GM19452 (cell line): Measurements from ENCODE around the gene PHF21B.

Source experiments
- ATAC-seq: cut with Tn5 transposase; IDR thresholded peaks from one replicate; pipeline ENCODE4 v1.9.1; 2021; ENCODE audit not compliant: unreplicated experiment

PHF21B gene

DNA sequence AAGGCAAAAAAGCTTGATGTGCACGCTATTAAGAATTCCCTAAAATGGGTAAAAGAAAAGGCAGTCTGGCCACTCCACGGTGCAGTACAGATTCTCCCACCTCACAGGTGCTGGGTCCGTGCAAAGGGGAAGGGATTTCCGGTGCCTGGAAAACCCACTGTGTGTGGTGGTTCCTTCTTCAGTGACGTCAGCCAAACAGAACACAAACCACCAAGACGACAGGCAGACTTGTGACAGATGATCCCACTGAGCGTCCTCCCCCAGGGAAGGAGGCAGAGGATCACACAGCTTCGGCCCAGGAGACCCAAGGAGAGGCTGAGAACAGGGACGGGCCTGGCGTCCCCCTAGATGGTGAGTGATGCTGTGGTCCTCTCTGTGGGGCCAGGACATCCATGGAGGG lies 18.6 kb downstream of the PHF21B start:
- no peak for ATAC-seq

DNA sequence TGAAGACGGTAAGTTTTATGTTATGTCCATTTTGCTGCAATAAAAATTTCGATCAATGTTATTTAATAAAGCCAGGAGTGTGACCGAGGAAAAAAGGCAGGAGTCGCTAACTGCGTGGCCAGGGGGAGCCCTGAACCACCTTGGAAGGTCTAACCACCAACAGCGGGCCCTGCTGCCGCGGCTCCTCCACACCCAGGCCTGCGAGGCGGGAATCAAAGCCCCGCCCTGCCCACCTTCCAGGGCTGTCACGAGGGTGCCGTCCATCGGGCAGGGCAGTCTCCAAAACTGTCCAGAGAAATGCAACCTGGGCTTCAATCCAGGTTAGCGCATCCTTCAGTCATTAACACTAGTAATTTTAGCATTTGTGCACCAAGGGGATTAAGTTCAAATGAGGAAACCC lies 19.0 kb downstream of the PHF21B start:
- no peak for ATAC-seq

DNA sequence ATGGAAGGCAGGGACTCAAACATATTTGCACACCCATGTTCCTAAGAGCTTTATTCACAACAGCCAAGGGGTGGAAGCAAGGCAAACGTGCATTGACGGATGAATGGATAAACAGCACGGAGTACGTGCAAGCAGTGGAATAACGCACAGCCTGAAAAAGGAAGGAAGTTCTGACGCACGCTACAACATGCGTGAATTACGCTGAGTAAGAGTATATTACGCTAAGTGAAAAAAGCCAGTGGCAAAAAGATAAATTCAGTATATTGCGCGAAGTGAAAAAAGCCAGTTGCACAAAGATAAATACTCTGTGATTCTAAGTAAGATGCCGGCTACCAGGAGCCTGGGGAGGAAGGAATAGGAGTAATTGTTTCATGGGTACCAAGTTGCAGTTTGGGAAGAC lies 19.5 kb downstream of the PHF21B start:
- ATAC-seq = no peak

DNA sequence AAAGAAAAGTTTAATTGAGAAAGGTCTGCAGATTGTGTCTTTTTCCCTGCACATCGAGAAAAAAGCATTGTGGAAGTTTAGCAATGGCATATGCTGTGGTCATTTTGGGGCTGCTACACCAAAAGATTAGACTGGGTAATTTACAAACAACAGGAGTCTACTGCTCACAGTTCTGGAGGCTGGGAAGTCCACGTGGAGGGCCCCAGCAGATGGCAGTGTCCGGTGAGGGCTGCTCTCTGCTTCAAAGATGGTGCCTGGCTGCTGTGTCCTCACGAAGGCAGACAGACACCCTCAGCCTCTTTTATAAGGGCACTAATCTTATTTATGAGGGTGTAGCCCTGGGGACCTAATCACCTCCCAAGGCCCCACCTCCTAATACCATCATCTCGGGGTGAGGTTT lies 21.1 kb downstream of the PHF21B start:
- no peak for ATAC-seq

DNA sequence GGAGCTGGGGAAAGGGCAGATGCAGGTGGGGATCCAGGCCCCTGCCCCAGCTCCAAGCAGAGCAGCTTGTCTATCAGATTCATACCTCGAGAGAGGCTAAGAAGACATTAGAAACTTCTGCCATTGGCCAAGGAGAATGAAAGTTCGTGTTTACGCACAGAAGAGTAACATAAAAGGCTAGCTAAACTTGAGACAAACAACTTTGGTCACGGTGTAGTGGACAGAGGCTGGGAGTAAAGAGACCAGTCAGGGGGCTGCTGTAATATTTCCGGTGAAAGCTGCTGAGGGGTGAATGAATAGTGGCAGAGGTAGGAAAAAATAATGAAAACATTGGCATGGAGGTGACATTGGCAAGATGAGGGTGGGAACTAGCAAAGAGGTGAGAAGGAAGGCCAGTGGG lies 22.9 kb downstream of the PHF21B start:
- no peak for ATAC-seq

DNA sequence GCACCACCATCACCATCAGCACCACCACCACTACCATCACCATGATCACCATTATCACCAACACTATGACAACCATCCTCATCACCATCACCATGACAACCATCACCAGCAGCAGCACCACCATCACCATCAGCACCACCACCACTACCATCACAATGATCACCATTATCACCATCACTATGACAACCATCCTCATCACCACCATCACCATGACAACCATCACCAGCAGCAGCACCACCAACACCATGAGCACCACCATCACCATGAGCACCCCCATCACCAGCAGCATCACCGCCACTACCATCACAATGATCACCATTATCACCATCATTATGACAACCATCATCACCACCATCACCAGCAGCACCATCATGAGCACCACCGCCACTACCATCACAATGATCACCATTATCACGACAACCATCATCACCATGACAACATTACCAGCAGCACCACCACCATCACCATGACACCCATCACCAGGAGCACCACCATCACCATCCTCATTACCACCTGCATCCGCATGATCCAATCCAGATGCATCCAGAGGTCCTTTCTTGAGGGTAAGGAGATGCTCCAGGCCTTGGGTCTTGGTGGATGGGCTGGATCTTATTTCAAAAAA lies 23.8 kb downstream of the PHF21B start:
- ATAC-seq = no peak

DNA sequence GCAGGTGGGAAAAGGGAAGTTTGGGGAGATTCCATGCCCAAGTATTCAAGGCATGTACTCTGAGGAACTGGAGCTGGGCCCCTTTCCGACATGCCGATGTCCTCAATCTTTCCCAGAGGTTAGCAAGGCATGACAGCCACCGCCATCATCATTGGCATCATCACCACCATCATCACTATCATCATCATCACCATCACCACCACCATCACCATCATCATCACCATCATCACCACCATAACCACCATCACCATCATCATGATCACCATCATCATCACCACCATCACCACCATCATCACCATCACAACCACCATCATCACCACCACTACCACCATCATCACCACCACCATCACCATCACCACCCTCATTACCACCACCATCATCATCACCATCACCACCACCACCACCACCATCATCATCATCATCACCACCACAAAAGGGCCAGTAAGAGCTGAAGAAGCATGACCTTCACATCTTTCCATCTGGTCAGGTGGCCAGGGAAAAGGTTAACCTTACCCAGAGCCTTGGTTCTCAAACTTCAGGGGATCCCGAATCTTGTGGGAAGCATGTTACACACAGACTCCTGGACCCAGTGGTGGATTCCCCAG lies 25.8 kb downstream of the PHF21B start:
- ATAC-seq = no peak

DNA sequence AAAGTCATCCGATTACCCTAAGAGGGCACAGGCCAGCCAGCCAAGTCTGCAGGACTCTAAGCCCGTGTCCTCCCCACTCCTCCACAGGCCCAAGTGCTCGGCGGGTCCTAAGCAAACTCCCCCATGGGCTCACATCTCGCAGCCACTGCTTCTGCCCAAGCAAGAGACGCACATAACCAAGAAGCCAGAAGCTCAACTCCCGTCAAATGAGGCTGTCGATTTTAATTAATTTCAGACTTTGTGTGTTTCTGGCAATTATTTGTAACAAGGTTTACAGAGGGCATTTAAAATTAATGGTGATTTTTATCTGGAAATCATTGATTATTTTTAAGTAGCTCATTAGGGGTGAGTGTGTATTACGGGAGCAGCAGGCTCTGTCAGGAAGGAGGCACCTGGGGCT lies 27.4 kb downstream of the PHF21B start:
- no peak for ATAC-seq

DNA sequence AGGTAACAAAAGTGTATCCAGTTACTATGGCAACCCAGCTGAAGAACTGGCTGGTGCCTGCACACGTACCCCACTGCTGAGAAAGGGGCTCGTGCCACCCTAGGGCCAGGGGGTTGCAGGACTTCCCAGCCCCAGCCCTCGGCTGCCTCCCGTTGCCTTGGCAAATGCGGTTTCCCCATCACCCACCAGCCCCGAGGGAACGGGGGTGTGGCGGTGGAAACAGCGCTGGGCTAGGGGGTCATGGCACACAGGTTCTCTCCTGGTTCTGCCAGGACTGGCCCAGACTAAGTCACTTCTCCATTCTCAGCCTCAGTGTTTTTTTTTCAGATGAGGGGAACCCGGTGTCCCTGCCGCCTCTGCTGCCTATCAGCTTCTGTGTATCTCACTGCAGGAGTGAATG lies 27.9 kb downstream of the PHF21B start:
- ATAC-seq = no peak

DNA sequence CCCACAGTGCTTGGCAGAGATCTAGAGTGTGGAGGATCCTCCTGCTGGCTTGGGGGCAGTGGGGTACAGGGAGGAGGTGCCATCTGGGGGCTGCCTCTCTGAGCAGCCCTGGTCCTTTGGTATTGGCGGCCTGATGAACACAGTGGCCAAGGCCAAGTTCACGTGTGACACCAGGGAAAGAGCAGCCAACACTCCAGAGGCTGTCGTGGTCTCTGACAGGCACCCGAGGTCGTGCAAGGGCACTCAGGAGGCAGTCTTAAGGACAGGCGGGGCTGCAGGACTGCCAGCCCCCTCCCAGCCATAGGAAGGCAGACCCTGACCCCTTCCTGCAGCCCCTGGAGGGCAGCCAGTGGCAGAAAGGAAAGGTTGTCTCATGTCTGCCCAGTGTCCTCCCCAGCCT lies 30.7 kb downstream of the PHF21B start:
- no peak for ATAC-seq

DNA sequence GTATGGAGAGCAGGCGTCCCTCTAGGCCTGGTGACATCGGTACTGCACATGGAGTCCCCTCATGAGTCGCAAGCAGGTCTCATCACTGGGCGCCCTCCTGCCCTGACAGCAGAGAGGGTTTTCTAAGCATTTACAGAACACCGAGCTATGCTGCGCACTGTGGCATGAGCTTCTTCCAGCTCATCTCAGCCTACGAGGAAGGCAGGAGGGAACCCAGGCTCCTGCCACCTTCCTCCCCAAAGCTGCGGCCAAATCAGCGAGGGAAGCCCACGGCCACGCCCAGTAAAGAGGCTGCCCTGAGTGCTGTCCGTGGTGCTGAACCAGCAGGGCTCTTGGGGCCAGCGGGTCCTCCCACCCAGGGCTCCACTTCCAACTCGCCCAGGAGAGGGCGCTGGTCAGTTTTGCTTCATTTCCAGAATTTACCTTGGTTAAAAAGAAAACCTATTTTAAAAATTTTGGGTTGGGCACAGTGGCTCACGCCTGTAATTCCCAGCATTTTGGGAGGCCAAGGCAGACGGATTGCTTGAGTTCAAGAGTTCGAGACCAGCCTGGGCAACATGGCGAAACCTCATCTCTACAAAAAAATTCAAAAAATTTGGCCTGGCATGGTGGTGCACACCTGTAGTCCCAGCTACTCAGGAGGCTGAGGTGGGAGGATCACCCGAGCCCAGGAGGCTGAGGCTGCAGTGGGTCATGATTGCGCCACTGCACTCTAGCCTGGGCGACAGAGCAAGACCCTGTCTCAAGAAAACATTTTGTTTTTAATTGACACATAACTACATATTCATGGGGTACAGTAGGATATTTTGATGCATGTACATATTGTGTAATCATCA lies 34.2 kb downstream of the PHF21B start:
- ATAC-seq = no peak

DNA sequence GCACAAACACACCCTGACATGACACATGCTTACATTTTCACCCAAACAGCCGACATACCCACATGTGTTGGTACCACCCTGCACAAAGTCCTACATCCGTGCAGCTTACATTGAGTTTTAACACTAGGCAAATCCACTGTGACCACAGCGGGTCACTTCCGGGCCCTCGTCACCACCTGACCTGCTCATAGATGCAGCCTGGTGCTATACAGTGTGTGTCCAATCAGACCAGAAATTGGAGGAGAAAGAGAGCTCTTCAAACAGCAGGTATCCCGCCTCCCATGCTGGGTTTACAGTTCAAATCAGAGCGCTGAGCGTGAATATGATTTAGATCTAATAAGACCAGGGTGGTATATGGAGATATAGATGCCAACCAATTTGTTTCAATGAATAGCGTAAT lies 35.4 kb downstream of the PHF21B start:
- ATAC-seq = no peak

DNA sequence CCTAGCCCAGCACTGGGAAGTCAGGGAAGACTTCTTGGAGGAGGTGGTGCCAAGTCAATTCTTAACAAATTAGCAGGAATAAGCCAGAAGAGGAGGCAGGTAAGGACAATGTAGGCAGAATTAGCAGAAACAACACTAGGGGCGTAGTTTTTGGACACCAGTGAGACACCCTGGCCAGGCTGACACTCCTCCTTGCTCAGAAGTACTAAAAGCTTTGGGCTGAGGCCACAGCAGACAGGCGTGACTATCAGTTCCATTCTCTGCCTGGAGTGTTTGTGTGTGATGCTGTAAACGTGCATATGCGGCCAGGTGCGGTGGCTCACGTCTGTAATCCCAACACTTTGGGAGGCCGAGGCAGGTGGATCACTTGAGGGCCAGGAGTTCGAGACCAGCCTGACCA lies 36.0 kb downstream of the PHF21B start:
- no peak for ATAC-seq

DNA sequence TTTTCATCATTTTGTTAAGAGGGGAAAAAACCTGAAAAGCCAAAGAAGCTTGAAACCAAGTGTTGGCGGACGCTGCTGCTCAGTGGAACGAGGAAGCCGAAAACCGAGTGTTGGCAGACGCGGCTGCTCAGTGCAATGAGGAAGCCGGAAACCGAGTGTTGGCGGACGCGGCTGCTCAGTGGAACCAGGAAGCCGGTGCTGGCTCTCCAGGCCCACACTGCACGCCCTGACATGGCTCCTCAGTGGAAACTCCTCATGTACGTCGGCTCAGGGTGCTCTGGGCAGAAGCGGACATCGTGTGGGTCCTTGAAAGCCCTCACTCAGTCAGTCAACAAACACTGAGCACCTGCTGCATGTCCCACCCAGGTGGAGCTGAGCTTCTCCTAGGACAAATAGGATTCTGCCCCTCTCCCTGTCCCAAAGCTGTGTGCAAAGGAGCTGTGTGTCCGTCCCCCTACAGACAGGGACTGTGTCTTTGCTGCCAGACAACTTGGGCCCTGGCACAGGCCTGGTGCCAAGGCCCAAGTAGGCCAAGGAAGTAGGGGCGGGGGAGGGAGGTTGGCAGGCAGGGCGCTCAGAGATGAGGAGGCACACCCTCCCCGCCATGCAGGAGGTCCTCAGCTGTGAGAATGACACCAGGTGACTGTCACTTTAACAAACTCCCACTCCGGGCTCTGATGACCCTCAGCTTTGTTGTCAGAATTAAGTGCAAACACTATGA lies 37.3 kb downstream of the PHF21B start:
- ATAC-seq = no peak

DNA sequence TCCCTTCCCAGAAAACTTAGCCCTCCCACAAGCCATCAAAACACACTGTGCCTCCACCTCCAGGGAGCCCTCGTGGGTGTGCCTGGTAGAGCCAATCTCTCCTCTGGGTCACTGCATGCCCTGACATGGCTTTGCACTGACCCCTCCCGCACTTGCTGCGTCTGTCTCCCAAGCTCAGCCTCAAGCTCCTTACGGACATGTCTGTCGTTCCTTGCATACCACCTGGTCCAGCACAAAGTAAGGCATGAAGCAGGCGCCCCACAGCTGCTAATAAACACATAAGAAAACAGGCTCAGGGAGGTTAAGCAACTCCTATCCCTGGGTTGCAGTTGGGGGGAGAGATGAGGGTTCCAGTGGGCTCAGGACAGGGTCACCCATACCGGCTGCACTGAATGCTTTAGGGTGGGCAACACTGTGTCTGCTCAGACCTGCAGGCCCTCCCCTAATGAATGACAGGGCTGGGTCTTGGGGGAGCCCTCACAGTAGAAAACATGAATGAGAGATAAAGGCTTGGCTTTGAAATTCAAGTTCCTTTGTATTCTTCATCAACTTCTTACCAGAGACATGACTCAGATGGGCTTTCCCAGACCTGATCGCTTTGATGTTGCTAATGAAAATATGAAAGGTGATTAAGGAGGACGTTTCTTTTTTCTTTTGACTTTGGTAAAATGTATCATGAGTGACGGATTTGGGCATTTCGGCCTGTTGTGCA lies 38.0 kb downstream of the PHF21B start:
- no peak for ATAC-seq

DNA sequence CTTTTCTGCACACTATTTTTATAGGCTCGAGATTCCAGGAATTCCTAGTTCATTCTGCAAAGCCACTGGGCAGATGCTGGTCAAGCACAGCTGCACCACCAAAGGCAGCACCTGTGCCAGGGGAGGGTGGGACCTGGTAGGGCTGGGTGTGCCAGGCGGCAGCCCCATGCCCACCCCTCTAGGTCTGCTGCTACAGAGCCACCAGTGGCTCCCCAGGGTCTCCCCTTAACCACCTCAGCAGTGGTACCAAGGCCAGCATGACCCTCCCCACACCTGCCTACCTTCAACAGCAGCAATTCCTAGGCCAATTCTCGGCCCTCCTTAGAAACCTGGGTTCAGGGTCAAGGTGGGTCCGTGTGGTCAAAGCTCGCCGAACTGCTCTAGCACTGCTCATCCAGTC lies 39.5 kb downstream of the PHF21B start:
- ATAC-seq = no peak

DNA sequence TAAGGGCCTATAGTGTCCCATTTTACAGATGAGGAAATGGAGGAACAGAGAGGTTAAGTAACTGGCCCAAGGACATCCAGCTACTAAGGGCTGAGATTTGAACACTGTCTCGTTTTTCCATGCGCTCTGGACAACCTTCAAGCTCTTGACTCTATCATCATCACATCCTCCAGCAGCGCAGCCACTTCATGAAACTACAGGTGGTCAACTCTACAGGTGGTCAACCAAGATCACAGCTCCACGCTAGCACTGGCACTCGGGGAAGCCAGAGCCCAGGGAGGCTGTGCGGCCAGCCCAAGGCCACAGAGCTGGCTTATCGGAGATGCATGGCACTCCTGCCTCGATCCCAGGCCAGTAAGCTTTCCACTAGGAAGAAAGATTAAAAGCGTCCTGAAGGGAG lies 40.0 kb downstream of the PHF21B start:
- no peak for ATAC-seq

DNA sequence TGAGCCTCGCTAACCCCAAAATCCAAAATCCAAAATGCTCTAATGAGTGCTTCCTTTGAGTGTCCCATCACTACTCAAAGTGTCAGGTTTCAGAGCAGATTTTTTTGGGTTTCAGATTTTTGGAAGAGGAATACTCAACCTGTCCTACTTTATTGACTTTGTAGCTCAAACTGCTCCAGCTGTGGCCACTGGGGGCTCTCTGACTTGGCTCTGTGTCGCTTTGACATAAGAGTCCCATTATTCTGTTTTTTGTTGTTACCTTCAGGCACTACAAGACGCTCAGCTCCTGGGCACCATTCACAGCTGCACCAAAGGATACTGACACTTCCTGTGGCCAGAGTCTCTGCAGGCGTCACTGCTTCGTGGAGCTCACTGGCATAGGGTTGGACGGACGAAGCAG lies 41.1 kb downstream of the PHF21B start:
- ATAC-seq = no peak

DNA sequence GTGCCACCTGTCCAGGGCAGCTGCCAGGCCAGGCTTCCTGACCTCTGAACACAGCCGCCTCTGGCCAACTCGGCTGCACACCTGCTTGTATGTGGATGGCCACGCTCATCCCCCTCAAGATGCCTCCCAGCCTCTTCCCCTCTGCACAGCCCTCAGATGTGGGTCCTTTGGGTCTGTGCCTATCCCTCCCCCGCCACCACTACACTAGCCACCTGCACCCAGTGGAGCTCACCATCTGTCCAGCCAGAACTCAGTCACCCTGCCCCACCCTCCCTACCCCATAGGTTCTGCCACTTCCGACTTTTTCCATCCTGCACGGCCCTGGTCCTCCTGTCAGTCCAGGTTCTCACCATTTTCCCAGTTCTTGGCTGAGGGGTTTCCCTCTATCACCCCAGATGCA lies 44.6 kb downstream of the PHF21B start:
- no peak for ATAC-seq

DNA sequence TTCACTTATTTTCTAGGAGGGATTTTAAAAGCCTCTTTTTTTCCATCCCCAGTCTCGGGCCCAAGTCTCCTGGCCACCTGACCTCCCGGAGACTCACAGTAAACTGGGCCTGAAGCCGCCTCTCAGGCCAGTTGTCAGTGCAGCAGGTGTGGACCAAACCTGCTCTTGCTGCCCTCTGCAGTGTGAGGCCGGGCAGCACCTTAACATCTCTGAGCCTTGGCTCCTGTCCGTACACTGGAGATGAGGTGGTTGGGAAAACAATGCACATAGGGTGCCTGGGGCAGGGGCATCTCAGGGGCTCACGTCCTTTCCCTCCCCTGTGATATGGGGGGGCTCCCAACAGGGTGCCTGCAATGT lies 45.1 kb downstream of the PHF21B start:
- no peak for ATAC-seq
